Mesenchymal stem cell (in vitro differentiated cells and primary cell): ENCODE results near the gene STK11.

Experiments
- DNase-seq: peaks from one replicate; pipeline ENCODE4 v3.0.0-alpha.2; 2013
- H2AFZ ChIP-seq: one replicate; pipeline ENCODE4 v1.6.1; 2013; ENCODE audit warnings: low read depth, mild to moderate bottlenecking, control low read depth, inconsistent platforms, low read length, moderate library complexity
- H2AK5ac ChIP-seq: 2 replicates; pipeline ENCODE4 v1.6.1; 2013; ENCODE audit warnings: low read length, moderate library complexity, mild to moderate bottlenecking, inconsistent platforms; ENCODE audit not compliant: severe bottlenecking
- H2BK120ac ChIP-seq: one replicate; pipeline ENCODE4 v1.6.1; 2013; ENCODE audit warnings: low read depth, mild to moderate bottlenecking, inconsistent platforms, low read length, moderate library complexity
- H2BK12ac ChIP-seq, 2 experiments: one replicate each; pipeline ENCODE4 v1.6.1; 2013; ENCODE audit warnings: inconsistent platforms in 2 of 2, low read length in 2 of 2, mild to moderate bottlenecking in 2 of 2, moderate library complexity in 2 of 2, control low read depth in 1 of 2
- H2BK15ac ChIP-seq: one replicate; pipeline ENCODE4 v1.6.1; 2013; ENCODE audit warnings: mild to moderate bottlenecking, low read depth, inconsistent platforms; ENCODE audit not compliant: poor library complexity, severe bottlenecking
- H2BK5ac ChIP-seq: 2 replicates; pipeline ENCODE4 v1.6.1; 2013; ENCODE audit warnings: low read depth, mild to moderate bottlenecking, low read length, control low read depth, inconsistent platforms; ENCODE audit not compliant: poor library complexity, severe bottlenecking
- H3K14ac ChIP-seq, 2 experiments: one replicate each; pipeline ENCODE4 v1.6.1; 2013; ENCODE audit warnings: inconsistent platforms in 2 of 2, low read length in 2 of 2, control low read depth in 1 of 2, mild to moderate bottlenecking in 1 of 2, moderate library complexity in 1 of 2
- H3K18ac ChIP-seq, 2 experiments: one replicate each; pipeline ENCODE4 v1.6.1; 2013; ENCODE audit warnings: inconsistent platforms in 2 of 2, low read length in 2 of 2, control low read depth in 1 of 2, low read depth in 1 of 2, mild to moderate bottlenecking in 1 of 2
- H3K23ac ChIP-seq, 2 experiments: one replicate each; pipeline ENCODE4 v1.6.1; 2013; ENCODE audit warnings: inconsistent platforms in 2 of 2, low read length in 2 of 2, mild to moderate bottlenecking in 2 of 2, moderate library complexity in 2 of 2, control low read depth in 1 of 2
- H3K27ac ChIP-seq: 2 replicates; pipeline ENCODE4 v1.5.1; 2013; ENCODE audit warnings: mild to moderate bottlenecking, moderate library complexity, low read length, control low read depth, inconsistent platforms; ENCODE audit not compliant: poor library complexity, severe bottlenecking
- H3K27me3 ChIP-seq, 2 experiments: 2 replicates each; pipeline versions ENCODE4 v1.6.1 to v1.7.0; 2013; ENCODE audit warnings: low read length in 2 of 2, mild to moderate bottlenecking in 2 of 2, moderate library complexity in 2 of 2, control low read depth in 1 of 2, inconsistent platforms in 1 of 2; ENCODE audit not compliant: control insufficient read depth in 1 of 2, insufficient read depth in 1 of 2
- H3K36me3 ChIP-seq, 2 experiments: 2 replicates each; pipeline versions ENCODE4 v1.6.1 to v1.7.0; 2013; ENCODE audit warnings: low read length in 2 of 2, control low read depth in 1 of 2, inconsistent platforms in 1 of 2, low read depth in 1 of 2, mild to moderate bottlenecking in 1 of 2; ENCODE audit not compliant: insufficient read depth in 2 of 2, control insufficient read depth in 1 of 2
- H3K4ac ChIP-seq, 2 experiments: one replicate each; pipeline ENCODE4 v1.6.1; 2013; ENCODE audit warnings: inconsistent platforms in 2 of 2, low read length in 2 of 2, mild to moderate bottlenecking in 2 of 2, moderate library complexity in 2 of 2, control low read depth in 1 of 2, low read depth in 1 of 2
- H3K4me1 ChIP-seq: 2 replicates; pipeline ENCODE4 v1.6.1; 2013; ENCODE audit warnings: low read depth, low read length, control low read depth; ENCODE audit not compliant: control insufficient read depth, insufficient read depth
- H3K4me2 ChIP-seq: 2 replicates; pipeline ENCODE4 v1.6.1; 2013; ENCODE audit warnings: low read length, mild to moderate bottlenecking, inconsistent platforms; ENCODE audit not compliant: poor library complexity, severe bottlenecking
- H3K4me3 ChIP-seq, 2 experiments: 2 replicates each; pipeline versions ENCODE4 v1.5.1 to v1.7.0; 2013; ENCODE audit warnings: low read length in 2 of 2, mild to moderate bottlenecking in 2 of 2, control low read depth in 1 of 2, low read depth in 1 of 2; ENCODE audit not compliant: insufficient read depth in 1 of 2
- H3K79me1 ChIP-seq: replicated peaks from 2 replicates; pipeline ENCODE4 v1.6.1; 2013; ENCODE audit warnings: mild to moderate bottlenecking, control low read depth, low read length, inconsistent platforms; ENCODE audit not compliant: poor library complexity, severe bottlenecking
- H3K9ac ChIP-seq: 2 replicates; pipeline ENCODE4 v1.7.0; 2013; ENCODE audit warnings: mild to moderate bottlenecking, low read length, moderate library complexity
- H3K9me3 ChIP-seq: 2 replicates; pipeline ENCODE4 v1.7.0; 2013; ENCODE audit warnings: mild to moderate bottlenecking, low read length; ENCODE audit not compliant: control insufficient read depth
- H4K8ac ChIP-seq: one replicate; pipeline ENCODE4 v1.6.1; 2013; ENCODE audit warnings: inconsistent platforms, mild to moderate bottlenecking, low read length, moderate library complexity
- H4K91ac ChIP-seq: one replicate; pipeline ENCODE4 v1.6.1; 2013; ENCODE audit warnings: mild to moderate bottlenecking, low read length, inconsistent platforms
- WGBS: methylation state at CpG from one replicate; pipeline ENCODE4 v1.1.7; 2013; ENCODE audit warnings: mixed read lengths; 5-methylcytosine and 5-hydroxymethylcytosine counted together

Gene STK11

DNA sequence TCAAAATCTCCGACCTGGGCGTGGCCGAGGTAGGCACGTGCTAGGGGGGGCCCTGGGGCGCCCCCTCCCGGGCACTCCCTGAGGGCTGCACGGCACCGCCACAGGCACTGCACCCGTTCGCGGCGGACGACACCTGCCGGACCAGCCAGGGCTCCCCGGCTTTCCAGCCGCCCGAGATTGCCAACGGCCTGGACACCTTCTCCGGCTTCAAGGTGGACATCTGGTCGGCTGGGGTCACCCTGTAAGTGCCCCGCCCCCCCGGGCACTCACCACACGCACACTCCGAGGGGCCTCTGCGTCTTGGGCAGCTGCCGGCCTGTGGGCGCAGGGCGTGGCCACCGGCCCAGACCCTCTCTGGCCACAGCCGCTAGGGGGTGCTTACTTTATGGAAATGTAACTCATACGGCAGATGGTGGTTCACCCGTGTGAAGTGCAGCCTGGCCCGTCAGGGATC, 14.9 kb downstream of the STK11 start:
- no peak overlapping the region for H3K14ac ChIP-seq
- H3K4ac ChIP-seq = no peak overlapping the region
- no peak overlapping the region for H2BK12ac ChIP-seq
- H3K4me1 ChIP-seq = peaks cover 42% of the 10 kb centered on the region
- H3K27ac ChIP-seq = no peak overlapping the region
- H3K9ac ChIP-seq = no peak overlapping the region
- H3K9me3 ChIP-seq = no peaks in the 10 kb centered on the region
- no peak overlapping the region for H2BK5ac ChIP-seq
- H4K91ac ChIP-seq = no peak overlapping the region
- no peak overlapping the region for H2AFZ ChIP-seq
- H3K4me3 ChIP-seq = no peak overlapping the region
- H3K79me1 ChIP-seq = peaks cover 44% of the 10 kb centered on the region
- H3K18ac ChIP-seq = no peak overlapping the region
- no peak for DNase-seq
- H3K23ac ChIP-seq = no peak overlapping the region
- WGBS = 94% methylated on average over 33 of the region's 33 CpGs
- no peak overlapping the region for H2AK5ac ChIP-seq
- no peak overlapping the region for H4K8ac ChIP-seq
- no peak overlapping the region for H3K4me2 ChIP-seq
- H3K27me3 ChIP-seq = no peaks in the 10 kb centered on the region
- no peak overlapping the region for H2BK15ac ChIP-seq
- H2BK120ac ChIP-seq = no peak overlapping the region
- H3K36me3 ChIP-seq = peaks cover 29 to 77% of the 10 kb centered on the region in 2 experiments

GRCh38 chr19:1220976-1221903, 15.7 kb downstream of the STK11 start:
- H3K27ac ChIP-seq = no peak overlapping the region
- H3K23ac ChIP-seq = no peak overlapping the region
- no peak overlapping the region for H4K8ac ChIP-seq
- peak overlapping the region in 1 of 2 experiments; percentile 59 for H3K4ac ChIP-seq
- no peak overlapping the region for H3K18ac ChIP-seq
- no peak overlapping the region for H2BK15ac ChIP-seq
- H2AK5ac ChIP-seq = peak overlapping the region; percentile 21
- H3K9ac ChIP-seq = peak overlapping the region; percentile 36
- DNase-seq = peak; percentile 72
- H3K79me1 ChIP-seq = peaks cover 44% of the 10 kb centered on the region
- no peak overlapping the region for H3K14ac ChIP-seq
- no peak overlapping the region for H2BK12ac ChIP-seq
- no peak overlapping the region for H2BK5ac ChIP-seq
- no peak overlapping the region for H3K4me3 ChIP-seq
- H3K4me2 ChIP-seq = no peak overlapping the region
- H3K4me1 ChIP-seq = peaks cover 47% of the 10 kb centered on the region
- no peak overlapping the region for H2BK120ac ChIP-seq
- peak overlapping the region; percentile 58 for H4K91ac ChIP-seq
- no peak overlapping the region for H2AFZ ChIP-seq
- peaks cover 29 to 84% of the 10 kb centered on the region in 2 experiments for H3K36me3 ChIP-seq
- H3K27me3 ChIP-seq = no peaks in the 10 kb centered on the region
- 83% methylated on average over 37 of the region's 38 CpGs for WGBS
- no peaks in the 10 kb centered on the region for H3K9me3 ChIP-seq

- Histone ChIP-seq H3K4ac (no peak overlapping the region), H3K4me2 (no peak overlapping the region), H2BK15ac (no peak overlapping the region), H4K91ac (no peak overlapping the region), H3K4me1 (peaks cover 45% of the 10 kb centered on the region), H3K36me3 (peaks cover 29 to 88% of the 10 kb centered on the region in 2 experiments), H3K18ac (no peak overlapping the region), H2BK12ac (no peak overlapping the region), H3K9me3 (no peaks in the 10 kb centered on the region), H2BK120ac (no peak overlapping the region), H2AFZ (no peak overlapping the region), H3K4me3 (no peak overlapping the region), H4K8ac (no peak overlapping the region), H3K27ac (no peak overlapping the region), H3K79me1 (peaks cover 44% of the 10 kb centered on the region), H3K23ac (no peak overlapping the region), H3K14ac (no peak overlapping the region), H3K27me3 (no peaks in the 10 kb centered on the region), H2BK5ac (no peak overlapping the region), H3K9ac (peak overlapping the region; percentile 36), H2AK5ac (peak overlapping the region; percentile 21)
- WGBS = 94% methylated on average over 22 of the region's 22 CpGs
- DNase-seq = no peak
Observed at GRCh38 chr19:1221904-1222255, 16.3 kb downstream of the STK11 start.

DNA sequence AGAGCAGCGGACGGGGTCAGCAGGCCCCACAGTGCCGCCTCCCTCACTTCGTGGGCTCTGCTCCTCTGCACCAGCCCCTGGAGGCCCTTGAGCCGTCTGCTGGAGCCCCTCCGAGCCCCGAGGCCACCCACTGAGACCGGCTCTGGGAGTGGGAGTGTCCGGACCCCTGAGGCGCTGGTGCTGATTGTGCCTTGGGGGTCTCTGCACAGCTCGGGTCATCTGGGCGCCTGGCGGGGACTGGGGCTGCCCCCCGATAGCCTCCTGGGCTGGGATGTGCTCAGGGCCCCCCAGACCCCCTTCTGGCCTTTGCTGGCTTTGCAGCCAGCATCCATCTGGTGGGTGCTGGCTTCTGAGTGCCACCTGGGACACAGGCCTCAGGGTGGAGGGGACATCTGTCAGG, 16.8 kb downstream of the STK11 start:
- H3K23ac ChIP-seq = no peak overlapping the region
- no peak overlapping the region for H3K18ac ChIP-seq
- no peak overlapping the region for H3K4me3 ChIP-seq
- no peaks in the 10 kb centered on the region for H3K9me3 ChIP-seq
- no peak overlapping the region for H2AK5ac ChIP-seq
- H3K27ac ChIP-seq = no peak overlapping the region
- DNase-seq = no peak
- peaks cover 42% of the 10 kb centered on the region for H3K4me1 ChIP-seq
- no peak overlapping the region for H2BK120ac ChIP-seq
- no peak overlapping the region for H2BK5ac ChIP-seq
- H4K91ac ChIP-seq = no peak overlapping the region
- H4K8ac ChIP-seq = no peak overlapping the region
- WGBS = 93% methylated on average over 14 of the region's 14 CpGs
- no peak overlapping the region for H2AFZ ChIP-seq
- no peaks in the 10 kb centered on the region for H3K27me3 ChIP-seq
- no peak overlapping the region for H2BK15ac ChIP-seq
- H3K9ac ChIP-seq = no peak overlapping the region
- H3K4me2 ChIP-seq = no peak overlapping the region
- no peak overlapping the region for H3K4ac ChIP-seq
- peaks cover 44% of the 10 kb centered on the region for H3K79me1 ChIP-seq
- peaks cover 29 to 90% of the 10 kb centered on the region in 2 experiments for H3K36me3 ChIP-seq
- H2BK12ac ChIP-seq = no peak overlapping the region
- H3K14ac ChIP-seq = no peak overlapping the region
